OCI-LY1 (cell line): Measurements from ENCODE around the gene CNGA2.

Experiments used
- H2AFZ ChIP-seq: fragments of 200-600 bp; sonication (generic), shearing (Covaris generic); 2 replicates; pipeline ENCODE4 v1.6.0; 2014; ENCODE audit warnings: antibody characterized with exemption, mild to moderate bottlenecking, low read length
- H3F3A ChIP-seq: fragments of 200-600 bp; sonication (generic), shearing (Covaris generic); 2 replicates; pipeline ENCODE4 v1.6.0; 2014; ENCODE audit warnings: mild to moderate bottlenecking, antibody characterized with exemption, low read length, moderate library complexity; ENCODE audit not compliant: insufficient read depth
- H3K27ac ChIP-seq: fragments of 200-600 bp; sonication (generic); 2 replicates; pipeline ENCODE4 v1.5.1; 2014; ENCODE audit warnings: low read length, mixed run types, mild to moderate bottlenecking, low read depth; ENCODE audit not compliant: poor library complexity, severe bottlenecking
- H3K27me3 ChIP-seq: fragments of 200-600 bp; sonication (generic); 2 replicates; pipeline ENCODE4 v1.6.0; 2014; ENCODE audit warnings: antibody characterized with exemption, mild to moderate bottlenecking, low read length, moderate library complexity; ENCODE audit not compliant: insufficient read depth
- H3K36me3 ChIP-seq: fragments of 200-600 bp; sonication (generic); 2 replicates; pipeline ENCODE4 v1.6.1; 2014; ENCODE audit warnings: mild to moderate bottlenecking, antibody characterized with exemption, low read length, moderate library complexity, mixed read lengths; ENCODE audit not compliant: insufficient read depth
- H3K4me1 ChIP-seq: fragments of 200-600 bp; sonication (generic); 2 replicates; pipeline ENCODE4 v1.5.1; 2014; ENCODE audit warnings: mild to moderate bottlenecking, low read length, moderate library complexity; ENCODE audit not compliant: insufficient read depth, severe bottlenecking
- H3K4me2 ChIP-seq: fragments of 200-600 bp; sonication (generic), shearing (Covaris generic); 2 replicates; pipeline ENCODE4 v1.6.1; 2014; ENCODE audit warnings: low read length
- H3K4me3 ChIP-seq: fragments of 200-600 bp; sonication (generic); 2 replicates; pipeline ENCODE4 v1.5.1; 2014; ENCODE audit warnings: low read length, low read depth, mild to moderate bottlenecking, mixed read lengths; ENCODE audit not compliant: poor library complexity, severe bottlenecking
- H3K79me2 ChIP-seq: fragments of 200-600 bp; shearing (Covaris generic); 2 replicates; pipeline ENCODE4 v1.6.1; 2016; ENCODE audit warnings: mixed run types, low read length, mixed read lengths; ENCODE audit not compliant: insufficient read depth
- H3K9ac ChIP-seq: fragments of 200-600 bp; sonication (generic), shearing (Covaris generic); 2 replicates; pipeline ENCODE4 v1.6.1; 2014; ENCODE audit warnings: mild to moderate bottlenecking, low read length, mixed read lengths
- H3K9me2 ChIP-seq: fragments of 200-600 bp; sonication (generic), shearing (Covaris generic); 2 replicates; pipeline ENCODE4 v1.6.1; 2014; ENCODE audit warnings: low read depth, mild to moderate bottlenecking, low read length, mixed read lengths
- H3K9me3 ChIP-seq: fragments of 200-600 bp; shearing (Covaris generic); 2 replicates; pipeline ENCODE4 v1.6.1; 2014; ENCODE audit warnings: low read length, mixed read lengths
- H4K20me1 ChIP-seq: fragments of 200-600 bp; sonication (generic), shearing (Covaris generic); 2 replicates; pipeline ENCODE4 v1.6.0; 2016; ENCODE audit warnings: mild to moderate bottlenecking, low read length; ENCODE audit not compliant: insufficient read depth
- EZH2 ChIP-seq: fragments of 200-600 bp; sonication (generic), shearing (Covaris generic); IDR thresholded peaks from 2 replicates; pipeline ENCODE4 v1.8.0; 2017; ENCODE audit warnings: borderline replicate concordance, mixed run types, mild to moderate bottlenecking, antibody characterized with exemption, low read length, moderate library complexity, mixed read lengths
- TF ChIP-seq, protein P1 (sequence below): fragments of 200-600 bp; sonication (generic), shearing (Covaris generic); IDR thresholded peaks from 2 replicates; pipeline ENCODE4 v1.5.1; 2017; ENCODE audit warnings: mild to moderate bottlenecking, antibody characterized with exemption, low read length, moderate library complexity, mixed read lengths

Gene CNGA2

GRCh38 chrX:151765026-151765425 lies 30.5 kb downstream of the CNGA2 start:
- no peaks in the 10 kb centered on the region for H3F3A ChIP-seq
- no peak overlapping the region for H3K4me3 ChIP-seq

GRCh38 chrX:151771726-151772125 lies 37.2 kb downstream of the CNGA2 start:
- Histone ChIP-seq H3K9me2 (no peaks in the 10 kb centered on the region), H3K4me1 (no peaks in the 10 kb centered on the region), H3F3A (no peaks in the 10 kb centered on the region), H3K9me3 (no peaks in the 10 kb centered on the region), H3K27ac (no peak overlapping the region), H3K36me3 (no peaks in the 10 kb centered on the region), H3K9ac (no peak overlapping the region), H2AFZ (no peak overlapping the region), H4K20me1 (no peaks in the 10 kb centered on the region), H3K4me3 (no peak overlapping the region), H3K27me3 (no peaks in the 10 kb centered on the region), H3K79me2 (no peaks in the 10 kb centered on the region), H3K4me2 (no peak overlapping the region)
- no peak for TF ChIP-seq EZH2
- TF ChIP-seq, protein P1, sequence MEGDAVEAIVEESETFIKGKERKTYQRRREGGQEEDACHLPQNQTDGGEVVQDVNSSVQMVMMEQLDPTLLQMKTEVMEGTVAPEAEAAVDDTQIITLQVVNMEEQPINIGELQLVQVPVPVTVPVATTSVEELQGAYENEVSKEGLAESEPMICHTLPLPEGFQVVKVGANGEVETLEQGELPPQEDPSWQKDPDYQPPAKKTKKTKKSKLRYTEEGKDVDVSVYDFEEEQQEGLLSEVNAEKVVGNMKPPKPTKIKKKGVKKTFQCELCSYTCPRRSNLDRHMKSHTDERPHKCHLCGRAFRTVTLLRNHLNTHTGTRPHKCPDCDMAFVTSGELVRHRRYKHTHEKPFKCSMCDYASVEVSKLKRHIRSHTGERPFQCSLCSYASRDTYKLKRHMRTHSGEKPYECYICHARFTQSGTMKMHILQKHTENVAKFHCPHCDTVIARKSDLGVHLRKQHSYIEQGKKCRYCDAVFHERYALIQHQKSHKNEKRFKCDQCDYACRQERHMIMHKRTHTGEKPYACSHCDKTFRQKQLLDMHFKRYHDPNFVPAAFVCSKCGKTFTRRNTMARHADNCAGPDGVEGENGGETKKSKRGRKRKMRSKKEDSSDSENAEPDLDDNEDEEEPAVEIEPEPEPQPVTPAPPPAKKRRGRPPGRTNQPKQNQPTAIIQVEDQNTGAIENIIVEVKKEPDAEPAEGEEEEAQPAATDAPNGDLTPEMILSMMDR: no peak

More at GRCh38 chrX:151765026-151765425, 30.5 kb downstream of the CNGA2 start:
- Histone ChIP-seq H2AFZ (no peak overlapping the region), H3K79me2 (no peaks in the 10 kb centered on the region), H3K4me1 (no peaks in the 10 kb centered on the region), H3K4me2 (no peak overlapping the region), H3K27me3 (no peaks in the 10 kb centered on the region), H3K9me3 (no peaks in the 10 kb centered on the region), H3K36me3 (no peaks in the 10 kb centered on the region), H4K20me1 (no peaks in the 10 kb centered on the region), H3K27ac (no peak overlapping the region), H3K9me2 (no peaks in the 10 kb centered on the region), H3K9ac (no peak overlapping the region)
- TF ChIP-seq EZH2: no peak
- TF ChIP-seq, protein P1: no peak

- Histone ChIP-seq H3K9ac (no peak overlapping the region), H3K9me3 (no peaks in the 10 kb centered on the region), H3K27ac (no peak overlapping the region), H3K4me2 (no peak overlapping the region), H3K4me3 (no peak overlapping the region), H3K4me1 (no peaks in the 10 kb centered on the region), H4K20me1 (no peaks in the 10 kb centered on the region), H3K79me2 (no peaks in the 10 kb centered on the region), H3F3A (no peaks in the 10 kb centered on the region), H3K36me3 (no peaks in the 10 kb centered on the region), H3K9me2 (no peaks in the 10 kb centered on the region), H3K27me3 (no peaks in the 10 kb centered on the region), H2AFZ (no peak overlapping the region)
- no peak for TF ChIP-seq EZH2
- TF ChIP-seq, protein P1: no peak
These were observed 38.9 kb downstream of the CNGA2 start for GRCh38 chrX:151773434-151773833.
